GM19324 (cell line): ENCODE results near the gene SH2D3C.
"Not testable (repeated sequence)": the region's sequence is repeated elsewhere in the genome, so short reads cannot be mapped to it uniquely, and the experiment has no call there.

ENCODE experiments used
- ATAC-seq: cut with Tn5 transposase; IDR thresholded peaks from one replicate; pipeline ENCODE4 v1.9.1; 2021; ENCODE audit warnings: mild to moderate bottlenecking, moderate library complexity; ENCODE audit not compliant: unreplicated experiment, low FRiP score

The SH2D3C gene

DNA sequence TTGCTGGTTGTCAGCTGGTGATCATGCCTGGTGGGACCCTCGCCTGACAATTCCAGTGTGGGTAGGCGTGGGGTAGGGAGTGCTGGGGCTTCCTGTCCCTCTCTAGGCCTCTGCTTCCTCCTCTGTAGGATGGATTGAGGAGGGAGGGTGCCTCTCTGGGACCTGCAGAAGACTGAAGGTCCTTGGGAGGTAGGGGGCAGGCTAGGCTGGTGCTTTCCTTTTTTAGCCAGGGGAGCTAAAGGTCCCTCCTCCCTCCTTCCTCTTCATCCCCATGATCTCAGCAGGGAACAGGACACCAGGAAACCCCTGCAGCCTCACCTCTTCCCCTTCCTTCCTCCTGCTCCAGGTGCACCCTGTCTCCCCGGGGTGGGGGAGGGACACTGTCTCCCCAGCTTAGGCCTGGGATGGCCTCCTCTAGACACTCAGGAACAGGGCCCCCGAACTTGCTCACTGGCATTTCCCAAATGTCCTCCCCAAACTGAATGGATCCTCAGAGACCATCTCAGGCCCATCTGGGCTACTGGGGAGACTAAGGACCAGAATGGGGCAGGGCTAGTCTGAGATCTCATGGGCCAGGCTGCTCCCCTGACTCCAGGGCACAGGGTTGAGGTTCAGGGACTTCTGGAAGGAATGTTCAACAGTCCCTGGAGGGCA is 8.4 kb downstream of the SH2D3C start:
- no peak for ATAC-seq

GRCh38 chr9:127769101-127769500 is 9.4 kb downstream of the SH2D3C start:
- ATAC-seq: no peak

GRCh38 chr9:127768698-127769097 is 9.8 kb downstream of the SH2D3C start:
- no peak for ATAC-seq

DNA sequence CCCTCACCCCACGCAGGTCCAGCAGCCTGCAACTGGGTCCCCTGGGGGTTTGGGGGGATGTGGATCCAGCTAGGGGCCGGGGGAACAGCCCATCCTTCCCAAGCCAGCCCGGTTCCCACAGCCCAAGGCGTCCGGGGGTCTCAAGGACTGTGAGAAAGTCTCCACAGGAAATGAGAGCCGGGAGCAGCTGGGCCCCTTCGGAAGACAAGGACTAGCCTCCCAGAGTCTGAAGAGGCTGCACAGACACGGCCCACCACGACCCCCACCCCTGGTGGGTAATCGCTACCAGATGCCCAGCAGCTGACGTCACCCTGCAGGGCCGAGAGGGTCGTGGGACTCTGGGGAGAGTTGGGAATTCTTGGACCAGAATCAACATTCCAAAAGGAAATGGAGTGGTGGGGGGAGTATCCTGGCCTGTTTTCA is 10.5 kb downstream of the SH2D3C start:
- ATAC-seq: no peak

GRCh38 chr9:127767410-127767809 is 11.1 kb downstream of the SH2D3C start:
- no peak for ATAC-seq

- no peak for ATAC-seq
Observed at GRCh38 chr9:127765418-127765817, 13.0 kb downstream of the SH2D3C start.

DNA sequence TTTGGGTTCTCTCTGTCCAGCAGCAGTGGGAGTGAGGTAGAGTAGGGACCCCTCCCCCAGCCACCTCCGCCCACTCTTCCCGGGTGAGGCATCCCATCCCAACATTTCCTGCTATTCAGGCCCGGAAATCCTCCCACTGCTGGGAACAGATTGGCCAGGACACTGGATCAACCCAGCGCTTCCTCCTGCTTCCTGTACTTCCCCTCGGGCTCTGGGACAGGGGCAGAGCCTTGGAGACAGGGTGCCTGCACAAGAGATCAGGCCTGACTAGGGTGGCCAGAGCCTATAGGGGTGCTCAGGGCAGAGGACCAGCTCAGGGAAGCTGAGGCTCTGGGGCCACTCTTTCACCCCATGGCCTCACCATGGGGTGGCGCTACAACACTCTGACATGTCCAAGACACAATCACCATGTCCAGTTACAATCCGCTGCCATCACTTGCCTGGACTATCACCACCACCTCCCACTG is 14.5 kb downstream of the SH2D3C start:
- ATAC-seq: no peak

GRCh38 chr9:127762111-127762676 is 16.3 kb downstream of the SH2D3C start:
- ATAC-seq: no peak

DNA sequence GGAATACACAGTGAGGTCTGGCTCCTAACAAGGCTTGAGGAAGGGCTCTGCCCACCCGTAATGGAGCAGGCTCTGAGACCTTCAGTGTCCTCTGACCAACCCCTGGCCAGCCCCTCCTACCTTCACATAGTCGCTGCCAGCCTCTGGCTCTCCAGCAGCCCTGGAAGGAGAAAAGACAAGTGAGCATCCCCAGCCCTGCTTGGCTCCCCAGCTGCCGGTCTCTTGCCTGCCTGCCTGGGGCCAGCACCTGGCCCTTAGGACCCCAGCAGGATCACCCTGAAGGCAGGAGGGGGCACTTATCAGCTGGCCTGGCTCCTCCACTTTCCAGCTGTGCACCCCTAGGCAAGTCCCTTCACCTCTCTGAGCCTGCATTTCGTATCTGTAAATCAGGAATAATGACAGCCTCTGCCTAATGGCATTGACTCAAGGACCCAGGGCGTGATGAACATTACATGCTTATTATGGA is 16.9 kb downstream of the SH2D3C start:
- ATAC-seq: no peak

GRCh38 chr9:127761061-127761460 is 17.4 kb downstream of the SH2D3C start:
- no peak for ATAC-seq

DNA sequence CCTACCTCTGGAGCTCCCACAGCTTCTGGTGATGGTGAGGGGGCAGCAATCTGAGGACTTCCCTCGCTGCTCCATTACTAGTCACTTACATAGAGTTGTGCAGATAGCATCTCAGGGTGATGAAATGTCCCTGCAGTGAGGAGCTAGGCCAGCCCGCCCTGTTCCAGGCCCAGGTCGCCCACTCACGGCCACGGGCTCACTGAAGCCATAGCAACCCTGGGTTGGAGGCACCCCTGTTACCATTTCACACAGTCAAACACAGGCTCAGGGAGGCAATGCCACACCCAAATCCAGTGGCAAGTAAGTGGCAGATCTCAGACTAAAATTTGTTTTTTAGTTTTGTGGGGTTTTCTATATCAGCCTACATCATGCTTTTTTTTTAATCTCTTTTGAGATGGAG is 19.6 kb downstream of the SH2D3C start:
- no peak for ATAC-seq

GRCh38 chr9:127756776-127757175 is 21.7 kb downstream of the SH2D3C start:
- not testable (repeated sequence) for ATAC-seq

- ATAC-seq: no peak
Observed at GRCh38 chr9:127756233-127756632, 22.2 kb downstream of the SH2D3C start.

GRCh38 chr9:127755061-127756060 is 23.1 kb downstream of the SH2D3C start:
- no peak for ATAC-seq

DNA sequence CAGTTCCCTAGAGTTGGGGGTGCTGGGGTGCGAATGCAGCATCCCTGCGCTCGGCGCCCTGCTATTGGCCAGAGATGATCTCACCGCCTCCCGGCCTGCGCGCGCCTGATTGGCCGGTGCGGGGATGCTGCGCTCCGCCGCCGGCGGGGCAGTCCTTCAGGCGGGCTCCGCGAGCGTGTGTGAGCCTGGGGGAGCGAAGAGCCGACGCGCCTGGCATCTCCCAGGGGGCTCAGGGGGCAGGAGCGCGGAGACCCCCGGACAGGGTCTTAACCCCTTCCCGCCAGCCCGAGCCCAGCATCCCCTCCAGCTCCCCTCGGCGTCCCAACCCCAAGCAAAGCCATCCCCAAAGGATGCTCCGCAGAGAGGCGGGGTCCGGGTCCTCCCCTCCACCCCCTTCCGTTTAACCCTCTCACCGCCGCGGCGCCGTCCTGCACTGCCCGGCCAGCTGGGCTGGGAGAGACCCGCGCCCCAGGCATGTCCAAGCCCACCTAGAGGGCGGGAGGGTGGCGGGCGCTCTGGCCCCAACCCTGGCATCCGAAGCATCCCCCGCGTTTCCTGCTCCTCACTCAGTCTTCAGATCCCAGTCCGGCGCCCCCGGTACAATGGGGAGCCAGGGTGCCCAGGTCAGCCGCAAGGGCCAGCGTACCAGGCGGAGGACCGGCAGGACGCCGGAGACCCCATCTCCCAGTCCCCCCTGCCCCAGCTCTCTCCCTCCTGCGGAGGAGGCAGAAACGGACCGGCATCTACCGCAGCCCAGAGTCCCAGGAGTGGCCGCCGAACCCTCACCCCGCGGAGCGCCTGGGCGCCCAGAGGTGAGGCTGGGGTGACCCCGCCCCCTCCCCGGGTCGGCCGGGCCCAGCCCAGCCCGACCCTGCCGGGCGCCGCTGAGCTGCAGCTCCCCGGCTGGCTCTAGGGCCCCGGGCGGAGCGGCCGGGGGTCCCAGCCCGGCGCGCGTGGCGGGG is 24.1 kb downstream of the SH2D3C start:
- no peak for ATAC-seq

- no peak for ATAC-seq
Observed at GRCh38 chr9:127753622-127754021, 24.8 kb downstream of the SH2D3C start.

DNA sequence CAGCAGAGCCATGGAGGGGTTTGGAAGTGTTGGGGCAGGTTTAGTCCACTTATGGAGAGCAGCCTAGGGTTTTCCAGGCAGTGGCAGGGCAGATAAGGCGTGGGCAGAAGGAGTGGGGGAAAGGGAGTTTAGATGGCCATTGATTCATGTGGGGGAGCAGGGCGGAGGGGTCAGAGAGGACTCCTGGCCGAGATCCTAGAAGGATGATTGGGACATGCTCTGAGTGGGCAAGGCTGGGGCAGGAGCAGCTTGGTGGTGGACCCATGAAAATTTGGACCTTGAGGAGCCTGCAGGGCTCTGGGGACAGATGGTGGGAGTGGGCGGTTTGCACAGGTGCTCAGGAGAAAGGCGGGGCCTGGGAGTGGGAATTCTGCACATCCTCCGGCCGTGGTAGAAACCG is 25.3 kb downstream of the SH2D3C start:
- no peak for ATAC-seq

DNA sequence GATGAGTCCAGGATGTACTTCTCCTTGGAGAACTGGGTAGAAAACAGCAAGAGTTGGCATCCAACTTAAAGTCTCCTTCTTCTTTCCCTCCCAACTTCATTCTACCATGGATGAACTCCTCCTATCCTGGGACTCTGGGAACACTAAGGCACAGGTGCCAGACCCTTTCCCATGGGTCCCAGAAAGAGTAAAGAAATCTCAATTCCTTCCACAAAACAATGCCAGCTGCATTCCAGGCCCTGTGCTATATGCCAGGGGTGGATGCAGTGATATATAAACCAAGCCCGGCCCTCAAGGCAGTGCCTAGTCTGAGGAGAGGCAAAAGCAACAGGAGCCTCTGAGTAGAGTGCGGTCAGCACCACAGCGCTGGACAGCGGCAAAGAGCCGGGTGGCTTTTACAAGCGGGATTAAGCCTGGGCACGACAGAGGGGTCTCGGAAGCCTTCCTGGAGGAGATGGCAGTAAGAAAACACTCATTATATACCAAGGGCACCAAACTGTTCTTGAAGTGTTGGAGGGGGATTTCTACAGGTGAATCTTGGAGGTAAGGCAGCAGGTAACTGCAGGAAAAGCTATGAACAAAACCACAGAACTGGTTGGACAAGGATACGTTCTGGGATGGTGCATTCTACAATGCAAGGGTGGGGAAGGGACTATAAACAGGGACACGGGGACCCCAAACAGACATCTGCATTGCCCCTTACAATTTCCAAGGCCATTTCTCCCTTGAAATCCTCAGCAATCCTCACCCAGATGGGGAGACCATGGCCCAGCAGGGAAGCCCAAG is 27.0 kb downstream of the SH2D3C start:
- ATAC-seq: no peak

- ATAC-seq: no peak
Observed at GRCh38 chr9:127749090-127749787, 29.2 kb downstream of the SH2D3C start.
